ENCODE measurements around the gene PDIA4.
"Not testable (repeated sequence)": the region's sequence is repeated elsewhere in the genome, so short reads cannot be mapped to it uniquely, and the experiment has no call there.

Gene PDIA4

DNA sequence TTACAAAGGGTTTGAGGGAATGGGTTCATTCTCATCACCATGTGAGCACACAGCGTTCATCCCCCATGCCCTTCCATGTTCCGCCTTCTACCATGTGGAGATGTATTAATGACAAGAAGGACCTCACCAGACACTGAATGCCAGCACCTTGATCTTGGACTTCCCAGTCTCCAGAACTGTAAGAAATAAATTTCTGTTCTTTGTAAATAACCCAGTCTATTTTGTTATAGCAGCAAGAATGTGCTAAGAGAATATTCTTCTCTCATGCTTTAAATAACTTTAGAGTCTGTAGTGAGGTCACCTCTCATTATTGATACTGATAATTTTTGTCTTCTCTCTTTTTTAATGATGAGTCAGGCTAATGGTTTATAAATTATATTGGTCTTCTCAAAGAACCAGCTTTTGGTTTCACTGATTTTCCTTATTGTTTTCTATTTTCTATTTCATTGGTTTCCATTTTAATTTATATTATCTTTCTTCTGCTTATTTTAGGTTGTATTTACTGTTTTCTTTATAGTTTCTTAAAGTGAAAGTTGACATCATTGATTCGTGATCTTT is 3.1 kb upstream of the PDIA4 start:
- no peak for DNase-seq

DNA sequence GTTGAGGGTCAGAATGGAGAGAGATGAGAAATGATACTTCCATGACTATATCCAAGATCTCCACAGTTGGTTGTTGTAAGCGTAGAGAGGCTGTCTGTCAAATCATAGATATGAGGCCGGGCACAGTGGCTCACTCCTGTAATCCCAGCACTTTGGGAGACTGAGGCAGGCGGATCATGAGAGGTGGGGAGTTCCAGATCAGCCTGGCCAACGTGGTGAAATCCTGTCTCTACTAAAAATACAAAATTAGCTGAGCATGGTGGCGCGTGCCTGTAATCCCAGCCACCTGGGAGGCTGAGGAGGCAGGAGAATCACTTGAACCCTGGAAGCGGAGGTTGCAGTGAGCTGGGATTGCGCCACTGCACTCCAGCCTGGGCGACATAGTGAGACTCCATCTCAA is 2.1 kb upstream of the PDIA4 start:
- not testable (repeated sequence) for DNase-seq

- DNase-seq: no peak
Measured at GRCh38 chr7:149027611-149028345, 527 bp downstream of the PDIA4 start.

- no peak for DNase-seq
Measured at GRCh38 chr7:149027055-149027454, 1.2 kb downstream of the PDIA4 start.

DNA sequence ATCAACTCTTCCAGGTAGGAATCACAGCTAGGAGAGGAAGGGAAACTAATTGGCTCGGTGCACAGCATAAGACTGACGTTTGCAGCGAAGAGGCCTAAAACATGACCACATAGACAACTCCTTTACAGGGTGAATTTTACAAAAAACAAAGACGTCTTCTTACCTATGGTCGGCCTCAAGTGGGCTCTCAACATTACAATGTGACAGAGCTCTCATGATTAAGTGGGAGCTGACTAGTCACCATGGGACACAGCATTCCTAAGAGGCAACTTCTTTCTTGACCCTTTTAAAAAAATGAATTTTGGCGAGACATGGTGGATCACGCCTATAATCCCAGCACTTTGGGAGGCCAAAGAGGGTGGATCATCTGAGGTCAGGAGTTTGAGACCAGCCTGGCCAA is 4.6 kb downstream of the PDIA4 start:
- no peak for DNase-seq

- no peak for DNase-seq
Measured at GRCh38 chr7:149022756-149023360, 5.4 kb downstream of the PDIA4 start.

GRCh38 chr7:149021725-149022062 is 6.6 kb downstream of the PDIA4 start:
- DNase-seq: no peak

DNA sequence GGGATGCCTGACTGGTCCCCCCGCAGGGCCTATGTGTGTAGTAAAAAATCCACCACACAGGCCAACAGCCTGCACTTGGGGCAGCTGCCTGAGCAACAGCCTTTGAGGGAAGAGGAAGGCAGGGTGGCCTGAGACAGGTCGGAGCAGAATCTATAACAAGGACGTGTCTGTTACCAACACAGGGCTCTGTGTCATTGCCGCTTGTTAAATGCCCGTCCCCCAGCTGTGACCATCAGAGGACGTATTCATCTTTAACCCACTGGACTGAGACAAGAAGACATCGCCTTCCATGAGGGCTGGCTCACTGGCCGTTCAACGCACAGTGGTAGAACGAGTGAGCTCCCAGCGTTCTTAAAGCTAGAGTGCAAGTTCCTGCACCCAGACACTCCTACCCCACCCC is 7.8 kb downstream of the PDIA4 start:
- no peak for DNase-seq

- DNase-seq: no peak
Measured at GRCh38 chr7:149016876-149017275, 11.4 kb downstream of the PDIA4 start.

DNA sequence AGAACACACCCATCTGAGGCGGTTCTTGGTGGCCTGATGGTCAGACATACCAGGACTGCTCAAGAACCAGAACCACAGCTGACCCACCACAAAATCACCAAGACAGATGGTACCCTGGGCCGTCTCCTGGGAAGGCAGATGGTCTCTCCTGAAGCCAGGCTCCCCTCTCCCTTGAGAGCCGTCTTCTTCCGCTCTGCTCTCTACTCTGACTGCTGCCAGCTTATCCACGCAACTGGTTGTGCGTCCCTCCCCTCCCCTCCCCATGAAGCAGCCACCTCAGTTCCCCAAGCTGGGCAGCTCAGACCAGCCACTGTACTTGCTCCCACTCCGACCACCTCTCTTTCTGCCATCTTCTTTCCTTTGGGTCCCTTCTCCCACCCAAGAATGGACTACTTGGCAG is 14.0 kb downstream of the PDIA4 start:
- DNase-seq: no peak

GRCh38 chr7:149013876-149014275 is 14.4 kb downstream of the PDIA4 start:
- DNase-seq: no peak

- DNase-seq: not testable (repeated sequence)
Measured at GRCh38 chr7:149012730-149013129, 15.6 kb downstream of the PDIA4 start.

GRCh38 chr7:149011491-149011890 is 16.8 kb downstream of the PDIA4 start:
- no peak for DNase-seq

GRCh38 chr7:149010451-149010850 is 17.9 kb downstream of the PDIA4 start:
- DNase-seq: no peak

DNA sequence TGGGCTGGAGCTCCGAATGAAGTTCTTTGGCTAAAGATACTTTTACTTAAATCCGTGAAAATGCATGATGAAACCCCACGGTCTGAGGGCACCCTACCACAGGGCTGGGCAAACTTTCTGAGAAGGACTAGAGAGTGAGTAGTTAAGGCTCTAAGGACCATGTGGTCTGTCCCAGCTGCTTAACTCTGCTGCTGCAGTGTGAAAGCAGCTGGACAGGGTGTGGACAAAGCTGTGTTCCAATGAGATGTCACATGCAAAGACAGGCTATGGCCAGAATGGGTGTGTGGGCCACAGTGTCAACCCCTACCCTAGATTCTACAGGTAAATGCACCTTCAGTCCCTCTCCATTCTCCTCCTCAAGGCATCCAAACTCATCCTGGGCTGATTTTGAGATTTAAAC is 18.8 kb downstream of the PDIA4 start:
- no peak for DNase-seq

DNA sequence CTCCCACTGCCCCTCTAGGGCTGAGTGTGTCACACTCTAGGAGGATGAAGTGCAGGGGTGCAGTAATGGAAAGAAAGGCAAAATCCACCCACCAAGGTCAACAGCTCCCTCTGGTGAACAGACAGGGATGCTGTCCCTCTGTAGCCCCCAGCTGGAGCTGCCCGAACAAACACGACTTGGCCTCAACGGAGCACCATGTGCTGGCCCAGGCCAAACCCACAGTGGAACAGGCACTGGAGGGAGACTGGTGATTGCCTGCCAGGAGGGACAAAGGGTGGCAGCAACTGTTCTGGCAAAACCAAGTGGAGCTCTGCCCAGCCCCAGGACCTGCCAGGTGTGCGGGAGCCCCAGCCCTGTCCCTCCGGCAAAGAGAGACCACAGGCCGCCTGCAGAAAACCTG is 20.7 kb downstream of the PDIA4 start:
- DNase-seq: no peak

- DNase-seq: no peak
Measured at GRCh38 chr7:149007146-149007545, 21.2 kb downstream of the PDIA4 start.

GRCh38 chr7:149006345-149006725 is 22.0 kb downstream of the PDIA4 start:
- no peak for DNase-seq

- peak; percentile 74 for DNase-seq
Measured at GRCh38 chr7:149005427-149006344, 22.6 kb downstream of the PDIA4 start.

GRCh38 chr7:149004405-149005370 is 23.6 kb downstream of the PDIA4 start:
- DNase-seq: no peak

DNA sequence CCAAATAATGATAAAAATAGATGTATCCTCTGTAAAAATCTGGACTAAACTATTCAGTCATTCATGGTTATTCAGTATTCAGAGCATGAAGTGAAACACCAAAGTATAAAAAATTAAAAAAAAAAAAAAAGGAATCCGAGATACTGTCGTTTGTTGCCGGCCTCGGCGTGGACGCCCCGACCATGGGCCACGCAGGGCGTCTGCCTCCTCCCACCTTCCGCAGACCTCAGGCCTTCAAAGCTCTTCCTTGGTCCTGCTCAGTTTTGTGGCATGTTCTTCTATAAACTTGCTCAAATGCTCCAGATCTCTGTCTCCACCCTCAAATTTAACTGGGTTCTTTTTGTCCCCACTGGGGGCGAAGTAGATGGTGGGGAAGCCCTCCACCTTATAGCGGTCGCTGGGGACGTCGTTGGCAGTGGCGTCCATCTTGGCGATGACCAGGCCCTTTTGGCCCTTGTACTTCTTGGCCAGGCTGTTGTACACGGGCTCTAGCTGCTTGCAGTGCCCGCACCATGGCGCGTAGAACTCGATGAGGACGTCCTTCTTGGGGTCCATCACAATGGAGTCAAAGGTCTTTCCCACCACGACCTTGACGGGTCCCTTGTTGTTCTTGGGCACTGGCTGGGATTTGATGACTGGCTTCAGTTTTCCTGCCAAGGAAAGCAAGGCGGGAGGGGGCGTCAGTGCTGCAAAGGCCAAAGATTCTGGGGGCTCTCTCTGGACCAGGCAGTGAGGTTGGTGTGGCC is 24.6 kb downstream of the PDIA4 start:
- no peak for DNase-seq

GRCh38 chr7:149003018-149003417 is 25.3 kb downstream of the PDIA4 start:
- DNase-seq: no peak

Data from activated CD4-positive, alpha-beta T cell treated with anti-CD3 and anti-CD28 coated beads for 1 hour (primary cell).